GM23338 (cell line): ENCODE data around the gene HERC2. TPM values are rescaled to one million over a fixed set of nuclear protein-coding genes. Genes with fewer than 3 reads are reported as not detected.

Experiments used
- ATAC-seq: fragments of 200-7000 bp; cut with Tn5 transposase; 3 replicates; pipeline ENCODE4 v1.9.1; 2020
- DNase-seq: peaks from one replicate; pipeline ENCODE4 v3.0.0-alpha.2; 2015; ENCODE audit warnings: low spot score
- H2AFZ ChIP-seq: fragments of 200-600 bp; sonication (generic); 2 replicates; pipeline ENCODE4 v1.8.0; 2016; ENCODE audit warnings: antibody characterized with exemption, mild to moderate bottlenecking, moderate library complexity
- H3F3A ChIP-seq: fragments of 200-600 bp; sonication (generic); replicated peaks from 2 replicates; pipeline ENCODE4 v1.8.0; 2017; ENCODE audit warnings: antibody characterized with exemption, mixed run types, low read depth
- H3K27ac ChIP-seq: fragments of 200-600 bp; sonication (generic); 2 replicates; pipeline ENCODE4 v1.6.1; 2016; ENCODE audit warnings: low read depth
- H3K27me3 ChIP-seq: fragments of 200-600 bp; sonication (generic); 2 replicates; pipeline ENCODE4 v1.8.0; 2016; ENCODE audit warnings: mild to moderate bottlenecking, mixed run types, moderate library complexity; ENCODE audit not compliant: insufficient read depth
- H3K36me3 ChIP-seq: fragments of 200-600 bp; sonication (generic); 2 replicates; pipeline ENCODE4 v1.8.0; 2016; ENCODE audit warnings: mild to moderate bottlenecking; ENCODE audit not compliant: insufficient read depth
- H3K4me1 ChIP-seq: fragments of 200-600 bp; sonication (generic); 2 replicates; pipeline ENCODE4 v1.8.0; 2016; ENCODE audit warnings: mild to moderate bottlenecking, moderate library complexity; ENCODE audit not compliant: insufficient read depth
- H3K4me2 ChIP-seq: fragments of 200-600 bp; sonication (generic); 2 replicates; pipeline ENCODE4 v1.7.1; 2017; ENCODE audit warnings: mixed run types
- H3K4me3 ChIP-seq: fragments of 200-600 bp; sonication (generic); 2 replicates; pipeline ENCODE4 v1.6.1; 2016; ENCODE audit warnings: mixed run types
- H3K79me2 ChIP-seq: fragments of 200-600 bp; sonication (generic); replicated peaks from 2 replicates; pipeline ENCODE4 v1.8.0; 2017; ENCODE audit warnings: mild to moderate bottlenecking; ENCODE audit not compliant: insufficient read depth
- H3K9me2 ChIP-seq: fragments of 200-600 bp; sonication (generic); 2 replicates; pipeline ENCODE4 v1.8.0; 2017; ENCODE audit not compliant: insufficient read depth
- H4K20me1 ChIP-seq: fragments of 200-600 bp; sonication (generic); replicated peaks from 2 replicates; pipeline ENCODE4 v1.8.0; 2017; ENCODE audit warnings: mild to moderate bottlenecking; ENCODE audit not compliant: insufficient read depth
- H3K27ac Mint-ChIP-seq: 2 replicates; pipeline ENCODE4 v1.8.0; 2020; ENCODE audit warnings: inconsistent platforms, mild to moderate bottlenecking, moderate library complexity, mixed read lengths
- H3K27me3 Mint-ChIP-seq: 3 replicates; pipeline ENCODE4 v1.8.0; 2022; ENCODE audit warnings: low read depth, mild to moderate bottlenecking, moderate library complexity, mixed read lengths, inconsistent platforms; ENCODE audit not compliant: insufficient read depth, poor library complexity
- H3K36me3 Mint-ChIP-seq: 3 replicates; pipeline ENCODE4 v1.8.0; 2021; ENCODE audit warnings: low read depth, mild to moderate bottlenecking, inconsistent platforms, moderate library complexity, mixed read lengths
- H3K4me1 Mint-ChIP-seq: 3 replicates; pipeline ENCODE4 v1.8.0; 2020; ENCODE audit warnings: mild to moderate bottlenecking, inconsistent platforms, mixed read lengths
- H3K4me3 Mint-ChIP-seq: 3 replicates; pipeline ENCODE4 v1.8.0; 2021; ENCODE audit warnings: moderate library complexity, mild to moderate bottlenecking, inconsistent platforms, mixed read lengths
- H3K9me3 Mint-ChIP-seq: 3 replicates; pipeline ENCODE4 v1.8.0; 2020; ENCODE audit warnings: moderate library complexity, mild to moderate bottlenecking, inconsistent platforms, mixed read lengths
- CREB1 ChIP-seq: fragments of 250-450 bp; sonication (Bioruptor Pico); IDR thresholded peaks from 2 replicates; pipeline ENCODE4 v1.5.0; 2020; ENCODE audit warnings: low read depth, mild to moderate bottlenecking, moderate library complexity
- CTCF ChIP-seq, 2 experiments: fragments of 200-600 bp in 1 of 2; sonication (generic) in 1 of 2; conservative IDR thresholded peaks; 2 replicates each; pipeline versions ENCODE4 v1.5.1 to v1.6.1; 2016 to 2017; ENCODE audit warnings: antibody characterized with exemption in 2 of 2, low read depth in 2 of 2, mild to moderate bottlenecking in 2 of 2, moderate library complexity in 1 of 2
- EZH2 ChIP-seq: fragments of 200-600 bp; sonication (generic); IDR thresholded peaks from one replicate; pipeline ENCODE4 v1.8.0; 2017; ENCODE audit warnings: antibody characterized with exemption, mild to moderate bottlenecking, low read depth; ENCODE audit not compliant: unreplicated experiment
- POLR2AphosphoS5 ChIP-seq: IDR thresholded peaks from 2 replicates; pipeline ENCODE4 v1.6.1; 2016; ENCODE audit warnings: antibody characterized with exemption, low read depth
- ZNF462 ChIP-seq: fragments of 250-450 bp; sonication (Bioruptor Pico); IDR thresholded peaks from 2 replicates; pipeline ENCODE4 v1.5.0; 2020; ENCODE audit warnings: mild to moderate bottlenecking, moderate library complexity
- polyA plus RNA-seq: library from polyadenylated mRNA; unstranded; fragments of >200 nt; fragmentation: Nextera tagmentation; extraction: Ambion mirVana; gene quantifications from 2 replicates; pipeline ENCODE4 v1.2.1, GENCODE V29; 2016
- total RNA-seq: library from RNA; depleted of rRNA; stranded (reverse); fragments of >200 nt; shearing (Covaris generic); gene quantifications from 2 replicates; pipeline ENCODE4 v1.2.3, GENCODE V29; 2014

The HERC2 gene
- total and polyA plus RNA-seq, 2 experiments from 2014 or later, result 71.3 to 80.7 TPM

DNA sequence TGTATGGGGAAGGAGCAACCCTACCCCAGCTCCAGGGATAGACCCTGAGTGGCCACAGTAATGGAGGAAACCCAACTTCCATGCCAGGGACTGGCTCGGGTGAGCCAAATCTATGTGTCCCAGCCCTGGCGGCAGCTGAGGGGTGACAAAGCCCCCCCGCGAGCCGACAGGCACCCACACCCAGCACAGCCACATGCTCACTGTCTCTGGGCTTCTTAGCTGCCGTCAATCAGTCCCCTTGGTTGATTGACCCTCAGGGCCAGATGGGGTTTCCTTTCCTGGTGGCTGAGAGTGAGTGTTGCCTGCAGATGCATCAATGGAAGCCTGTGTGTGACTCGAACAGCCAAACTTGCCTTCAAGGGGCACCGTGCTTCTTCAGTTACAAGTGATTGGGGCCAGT, 220.8 kb downstream of the HERC2 start:
- Histone ChIP-seq H2AFZ (no peak overlapping the region), H3K4me1 (no peaks in the 10 kb centered on the region; the same call in 1 of the 2 replicates), H3K4me3 (no peak overlapping the region), H3K27ac (no peak overlapping the region), H3K27me3 (peaks cover 62% of the 10 kb centered on the region), H3K36me3 (no peaks in the 10 kb centered on the region), H3K79me2 (no peaks in the 10 kb centered on the region), H3K4me2 (no peak overlapping the region), H4K20me1 (no peaks in the 10 kb centered on the region; the same call in 1 of the 2 replicates), H3F3A (no peaks in the 10 kb centered on the region), H3K9me2 (no peaks in the 10 kb centered on the region)
- DNase-seq, result no peak
- H3K27me3 Mint-ChIP-seq, result peaks cover 67% of the 10 kb centered on the region
- H3K4me1 Mint-ChIP-seq, result peaks cover 26% of the 10 kb centered on the region
- H3K27ac Mint-ChIP-seq, result no peak overlapping the region
- no peak overlapping the region for H3K4me3 Mint-ChIP-seq
- H3K36me3 Mint-ChIP-seq, result no peaks in the 10 kb centered on the region; the same call in 2 of the 3 replicates
- no peak for ATAC-seq
- TF ChIP-seq CTCF (conservative IDR thresholded peaks at IDR 0.05; ENCODE audit: low read depth in 2 of 2) (no peak), ZNF462 (CRISPR knock-in tag) (no peak), POLR2AphosphoS5 (no peak), EZH2 (no peak), CREB1 (no peak)
- no peaks in the 10 kb centered on the region; the same call in 2 of the 3 replicates for H3K9me3 Mint-ChIP-seq
